Astrocyte (in vitro differentiated cells and primary cell): Measurements from ENCODE around the gene LY9. TPM values are rescaled to one million over a fixed set of nuclear protein-coding genes. Genes with fewer than 3 reads are reported as not detected.

Experiments used
- DNase-seq: peaks from one replicate; pipeline ENCODE4 v3.0.0-alpha.2; 2010; ENCODE audit warnings: low read depth
- FAIRE-seq: peaks from 2 replicates; lab custom pipeline; 2011; peaks lifted over from hg19 to GRCh38; lab: Jason Lieb, UNC
- H2AFZ ChIP-seq: 2 replicates; pipeline ENCODE4 v1.6.0; 2012; ENCODE audit warnings: low read depth, low read length, inconsistent platforms
- H3K27ac ChIP-seq: 2 replicates; pipeline ENCODE4 v1.5.1; 2011; ENCODE audit warnings: low read depth, low read length, inconsistent platforms
- H3K27me3 ChIP-seq: 2 replicates; pipeline ENCODE4 v1.6.0; 2011; ENCODE audit warnings: low read length, inconsistent platforms; ENCODE audit not compliant: insufficient read depth
- H3K36me3 ChIP-seq: 2 replicates; pipeline ENCODE4 v1.5.1; 2011; ENCODE audit warnings: low read length, inconsistent platforms; ENCODE audit not compliant: insufficient read depth
- H3K4me1 ChIP-seq: 2 replicates; pipeline ENCODE4 v1.5.1; 2011; ENCODE audit warnings: low read length, inconsistent platforms; ENCODE audit not compliant: insufficient read depth
- H3K4me2 ChIP-seq: 2 replicates; pipeline ENCODE4 v1.6.0; 2012; ENCODE audit warnings: low read length, inconsistent platforms
- H3K4me3 ChIP-seq: 2 replicates; pipeline ENCODE4 v1.5.1; 2011; ENCODE audit warnings: low read depth, mild to moderate bottlenecking, low read length, inconsistent platforms; ENCODE audit not compliant: insufficient read depth
- H3K79me2 ChIP-seq: 2 replicates; pipeline ENCODE4 v1.6.0; 2012; ENCODE audit warnings: mild to moderate bottlenecking, low read length, inconsistent platforms; ENCODE audit not compliant: insufficient read depth
- H3K9ac ChIP-seq: 2 replicates; pipeline ENCODE4 v1.6.0; 2012; ENCODE audit warnings: mild to moderate bottlenecking, low read length, inconsistent platforms
- H3K9me3 ChIP-seq: 2 replicates; pipeline ENCODE4 v1.5.1; 2012; ENCODE audit warnings: low read depth, mild to moderate bottlenecking, low read length, inconsistent platforms; ENCODE audit not compliant: insufficient read depth
- H4K20me1 ChIP-seq: 2 replicates; pipeline ENCODE4 v1.6.0; 2012; ENCODE audit warnings: low read length, inconsistent platforms; ENCODE audit not compliant: insufficient read depth
- H3K27ac Mint-ChIP-seq: one replicate; pipeline ENCODE4 v1.8.0; 2021; ENCODE audit warnings: mild to moderate bottlenecking, mixed read lengths; ENCODE audit not compliant: unreplicated experiment
- H3K27me3 Mint-ChIP-seq: one replicate; pipeline ENCODE4 v1.8.0; 2021; ENCODE audit warnings: low read depth, mixed read lengths; ENCODE audit not compliant: unreplicated experiment
- H3K36me3 Mint-ChIP-seq: one replicate; pipeline ENCODE4 v1.8.0; 2021; ENCODE audit warnings: low read depth, mixed read lengths; ENCODE audit not compliant: unreplicated experiment
- H3K4me1 Mint-ChIP-seq: one replicate; pipeline ENCODE4 v1.8.0; 2021; ENCODE audit warnings: low read depth, mixed read lengths; ENCODE audit not compliant: unreplicated experiment
- H3K4me3 Mint-ChIP-seq: one replicate; pipeline ENCODE4 v1.8.0; 2021; ENCODE audit warnings: mild to moderate bottlenecking, moderate library complexity, mixed read lengths; ENCODE audit not compliant: unreplicated experiment
- H3K9me3 Mint-ChIP-seq: one replicate; pipeline ENCODE4 v1.8.0; 2021; ENCODE audit warnings: mild to moderate bottlenecking, mixed read lengths; ENCODE audit not compliant: unreplicated experiment
- EZH2 ChIP-seq: IDR thresholded peaks from 2 replicates; pipeline ENCODE4 v1.6.1; 2012; ENCODE audit warnings: mild to moderate bottlenecking, low read length, inconsistent platforms; ENCODE audit not compliant: insufficient read depth
- total RNA-seq: library from RNA; stranded (reverse); gene quantifications from 2 replicates; pipeline ENCODE4 v1.2.1, GENCODE V29; 2021
- TF ChIP-seq, protein P1 (sequence below): IDR thresholded peaks from 2 replicates; pipeline ENCODE4 v1.5.1; 2011; ENCODE audit warnings: low read depth, mild to moderate bottlenecking, inconsistent platforms, low read length, moderate library complexity; ENCODE audit not compliant: insufficient read depth

Gene LY9
- total RNA-seq, 1 donor from 2014 or later: not detected

DNA sequence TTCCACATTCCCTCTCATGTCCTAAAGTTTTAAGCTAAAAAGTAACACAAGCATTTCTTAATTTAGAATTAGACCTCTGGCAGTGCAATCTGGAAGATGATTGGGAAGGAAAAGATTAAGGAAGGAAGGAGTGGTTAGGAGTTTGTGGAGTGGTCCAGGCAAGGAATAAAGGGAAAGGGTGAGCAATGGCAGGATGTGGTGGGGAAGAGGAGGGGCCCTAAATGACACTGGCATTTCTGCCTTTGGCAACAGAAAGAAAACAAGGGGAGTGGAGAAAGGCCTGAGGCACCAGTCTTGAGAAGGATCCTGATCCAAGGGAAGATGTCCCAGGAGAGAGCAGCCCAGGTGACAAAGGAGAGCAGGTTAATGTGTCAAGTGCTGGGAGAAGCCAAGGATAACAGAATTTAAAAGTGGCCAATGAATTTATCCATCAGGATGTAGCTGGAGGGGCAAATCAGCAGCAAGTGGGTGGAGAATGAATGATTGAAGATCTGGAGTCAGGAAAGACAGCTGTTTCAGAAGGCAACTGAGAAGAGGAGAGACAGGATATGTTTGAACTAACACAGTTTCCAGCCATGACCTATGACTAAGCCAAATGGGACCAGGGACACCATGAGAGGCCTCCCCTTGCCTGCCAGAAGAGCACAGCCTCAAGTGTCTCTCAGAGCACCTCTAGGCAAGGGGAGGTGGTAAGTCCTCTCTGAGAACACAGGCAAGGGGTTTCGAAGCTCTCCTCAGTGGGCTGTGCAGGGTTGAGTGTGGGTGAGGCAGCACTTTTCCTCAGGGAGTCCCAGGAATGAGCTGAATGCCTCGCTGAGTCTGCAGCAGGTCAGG, 20.9 kb upstream of the LY9 start:
- no peak overlapping the region for H3K9ac ChIP-seq
- no peak for FAIRE-seq
- DNase-seq: no peak

DNA sequence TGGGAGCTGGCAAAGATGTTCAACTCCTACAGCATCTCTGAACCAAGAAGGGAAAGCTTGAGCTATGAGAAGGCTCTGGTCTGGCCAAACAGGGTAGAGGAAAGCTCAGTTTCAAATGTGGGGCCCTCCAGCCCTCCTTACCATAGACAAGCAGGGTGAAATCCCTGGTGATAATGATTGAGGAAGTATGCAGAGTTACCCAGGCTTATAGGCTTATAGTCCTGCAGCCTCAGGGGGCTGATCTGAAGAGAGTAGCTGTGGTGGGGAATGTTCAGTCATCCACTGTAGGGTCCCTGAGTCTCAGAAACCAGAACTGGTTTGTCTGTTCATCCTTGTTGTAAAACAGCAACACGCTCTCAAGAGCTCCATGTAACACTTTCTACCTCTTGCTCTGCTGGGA, 19.8 kb upstream of the LY9 start:
- H3K9me3 ChIP-seq: no peaks in the 10 kb centered on the region
- H3K4me3 ChIP-seq: no peak overlapping the region
- no peak overlapping the region for H3K9ac ChIP-seq
- TF ChIP-seq EZH2: no peak
- TF ChIP-seq, protein P1, sequence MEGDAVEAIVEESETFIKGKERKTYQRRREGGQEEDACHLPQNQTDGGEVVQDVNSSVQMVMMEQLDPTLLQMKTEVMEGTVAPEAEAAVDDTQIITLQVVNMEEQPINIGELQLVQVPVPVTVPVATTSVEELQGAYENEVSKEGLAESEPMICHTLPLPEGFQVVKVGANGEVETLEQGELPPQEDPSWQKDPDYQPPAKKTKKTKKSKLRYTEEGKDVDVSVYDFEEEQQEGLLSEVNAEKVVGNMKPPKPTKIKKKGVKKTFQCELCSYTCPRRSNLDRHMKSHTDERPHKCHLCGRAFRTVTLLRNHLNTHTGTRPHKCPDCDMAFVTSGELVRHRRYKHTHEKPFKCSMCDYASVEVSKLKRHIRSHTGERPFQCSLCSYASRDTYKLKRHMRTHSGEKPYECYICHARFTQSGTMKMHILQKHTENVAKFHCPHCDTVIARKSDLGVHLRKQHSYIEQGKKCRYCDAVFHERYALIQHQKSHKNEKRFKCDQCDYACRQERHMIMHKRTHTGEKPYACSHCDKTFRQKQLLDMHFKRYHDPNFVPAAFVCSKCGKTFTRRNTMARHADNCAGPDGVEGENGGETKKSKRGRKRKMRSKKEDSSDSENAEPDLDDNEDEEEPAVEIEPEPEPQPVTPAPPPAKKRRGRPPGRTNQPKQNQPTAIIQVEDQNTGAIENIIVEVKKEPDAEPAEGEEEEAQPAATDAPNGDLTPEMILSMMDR: no peak
- Mint-ChIP-seq H3K36me3 (no peaks in the 10 kb centered on the region), H3K27me3 (peaks cover 3% of the 10 kb centered on the region), H3K27ac (no peak overlapping the region), H3K9me3 (peaks cover 3% of the 10 kb centered on the region), H3K4me3 (no peak overlapping the region), H3K4me1 (peaks cover 7% of the 10 kb centered on the region)
- no peak for DNase-seq
- no peaks in the 10 kb centered on the region for H3K36me3 ChIP-seq
- no peak overlapping the region for H3K27ac ChIP-seq
- H3K27me3 ChIP-seq: no peaks in the 10 kb centered on the region
- H3K4me1 ChIP-seq: no peaks in the 10 kb centered on the region
- H4K20me1 ChIP-seq: no peaks in the 10 kb centered on the region
- FAIRE-seq: no peak
- H2AFZ ChIP-seq: no peak overlapping the region
- no peaks in the 10 kb centered on the region for H3K79me2 ChIP-seq
- H3K4me2 ChIP-seq: no peak overlapping the region

More for the DNA sequence above, 20.9 kb upstream of the LY9 start:
- no peaks in the 10 kb centered on the region for H3K4me1 ChIP-seq
- TF ChIP-seq, protein P1: no peak
- TF ChIP-seq EZH2: no peak
- H3K4me3 ChIP-seq: no peak overlapping the region
- Mint-ChIP-seq H3K27me3 (peaks cover 3% of the 10 kb centered on the region), H3K4me3 (no peak overlapping the region), H3K9me3 (peaks cover 3% of the 10 kb centered on the region), H3K4me1 (peaks cover 7% of the 10 kb centered on the region), H3K36me3 (no peaks in the 10 kb centered on the region), H3K27ac (no peak overlapping the region)
- no peaks in the 10 kb centered on the region for H4K20me1 ChIP-seq
- no peak overlapping the region for H3K27ac ChIP-seq
- no peak overlapping the region for H3K4me2 ChIP-seq
- no peaks in the 10 kb centered on the region for H3K36me3 ChIP-seq
- H3K79me2 ChIP-seq: no peaks in the 10 kb centered on the region
- H2AFZ ChIP-seq: no peak overlapping the region
- no peaks in the 10 kb centered on the region for H3K9me3 ChIP-seq
- H3K27me3 ChIP-seq: no peaks in the 10 kb centered on the region
